NCI-H748 (cell line): ENCODE results near the gene PKD1L1.
A peak's percentile ranks its signal among the peaks of the same experiment; 100 is the strongest.

Experiments used
- DNase-seq: peaks from one replicate; lab custom pipeline; 2025; ENCODE audit not compliant: unreplicated experiment; lab: John Stamatoyannopoulos, UW

The PKD1L1 gene

GRCh38 chr7:47827351-47827756 lies 120.9 kb downstream of the PKD1L1 start:
- no peak for DNase-seq

GRCh38 chr7:47826754-47827153 lies 121.5 kb downstream of the PKD1L1 start:
- DNase-seq = no peak

GRCh38 chr7:47819607-47819920 lies 128.7 kb downstream of the PKD1L1 start:
- DNase-seq = no peak

DNA sequence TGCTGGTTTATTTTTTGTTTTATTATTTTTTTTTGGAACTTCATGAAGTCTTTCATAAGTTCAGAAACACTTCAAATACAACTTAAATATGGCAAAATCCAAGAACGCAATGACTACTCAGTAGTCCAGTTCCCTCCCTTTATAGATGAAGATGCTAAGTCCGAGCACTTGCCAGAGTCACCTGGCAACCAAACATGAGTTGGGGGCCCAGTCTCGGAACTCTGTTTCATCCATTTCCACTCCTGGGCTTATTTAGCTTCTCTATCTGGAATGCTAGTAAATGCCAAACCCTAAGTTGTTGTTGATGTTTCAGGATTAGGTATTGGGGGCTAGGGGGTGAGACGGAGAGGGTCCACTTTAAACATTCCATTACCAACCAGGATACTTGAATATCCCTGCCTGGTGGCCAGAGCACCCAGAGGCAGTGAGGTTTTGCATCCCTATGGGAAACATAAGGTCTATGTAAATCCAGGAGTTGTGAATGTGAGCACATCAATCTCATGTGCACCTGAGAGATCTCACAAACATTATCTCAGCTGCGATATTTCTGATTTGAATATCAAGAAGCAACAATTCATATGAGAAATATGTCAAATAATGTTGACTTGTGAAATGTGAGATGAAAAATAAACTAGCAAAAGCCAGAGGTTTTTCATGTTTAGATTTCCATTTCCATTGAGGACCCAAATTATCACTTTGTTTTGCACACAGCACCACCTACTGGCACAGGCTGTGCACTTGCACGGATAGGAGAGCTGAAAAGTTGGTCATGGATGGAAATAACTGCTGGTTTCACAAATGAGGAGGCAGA lies 129.3 kb downstream of the PKD1L1 start:
- peak; percentile 67 for DNase-seq

- DNase-seq = no peak
Observed at GRCh38 chr7:47817917-47818316, 130.3 kb downstream of the PKD1L1 start.

- DNase-seq = no peak
Observed at GRCh38 chr7:47816647-47817046, 131.6 kb downstream of the PKD1L1 start.

DNA sequence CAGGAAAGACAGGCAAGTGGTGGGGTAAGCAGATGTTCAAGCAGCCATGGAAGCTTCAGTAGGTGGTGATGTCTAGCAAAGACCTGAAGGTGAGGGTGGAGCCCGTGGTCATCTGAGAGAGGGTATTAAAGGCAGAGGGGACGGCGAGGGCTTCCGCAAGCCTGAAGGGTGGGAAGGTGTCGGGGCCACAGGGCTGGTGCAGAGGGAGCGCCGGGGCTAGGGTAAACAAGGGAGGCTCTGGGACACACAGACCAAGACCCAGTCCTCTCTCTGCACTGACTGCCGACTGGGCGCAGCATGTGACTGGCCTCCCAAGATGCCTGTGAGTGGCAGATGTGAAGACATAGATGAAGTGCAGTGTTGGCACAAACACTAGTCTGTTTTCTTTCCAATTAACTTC lies 132.4 kb downstream of the PKD1L1 start:
- no peak for DNase-seq

GRCh38 chr7:47814905-47815613 lies 133.2 kb downstream of the PKD1L1 start:
- DNase-seq = no peak

- no peak for DNase-seq
Observed at GRCh38 chr7:47813620-47814260, 134.5 kb downstream of the PKD1L1 start.

DNA sequence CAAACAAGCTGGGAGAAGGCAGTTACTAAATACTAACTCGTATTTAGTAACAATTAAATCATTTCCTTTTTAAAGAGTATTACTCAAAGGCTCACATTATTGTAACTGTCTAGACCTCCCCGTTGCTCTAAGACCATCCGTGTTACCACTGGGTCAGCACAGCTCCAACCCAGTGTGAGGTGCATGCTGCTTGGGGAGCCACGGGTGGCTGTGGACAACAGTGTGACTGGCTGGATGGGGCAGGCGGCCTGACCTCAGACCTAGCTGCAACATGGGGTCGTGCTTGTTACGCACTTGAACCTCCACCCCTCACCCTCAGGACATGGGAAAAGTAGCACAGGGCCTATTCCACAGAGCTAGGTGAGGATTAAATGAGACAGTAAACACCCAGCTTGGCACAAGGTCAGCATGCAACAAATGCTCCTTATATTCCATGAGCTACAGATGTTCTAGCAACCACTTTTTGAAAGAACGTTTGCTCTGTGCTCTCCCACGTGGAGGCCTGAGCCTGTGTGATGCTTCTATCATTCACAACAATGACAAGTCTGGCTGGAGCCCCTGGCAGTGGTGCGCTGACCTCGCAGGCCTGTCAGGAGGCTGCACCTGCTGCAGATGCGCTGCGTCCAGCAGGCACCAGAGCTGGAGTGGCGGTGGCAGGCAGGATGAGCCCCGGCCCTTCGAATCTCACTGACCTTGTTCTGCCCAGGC lies 135.7 kb downstream of the PKD1L1 start:
- DNase-seq = peak; percentile 41

DNA sequence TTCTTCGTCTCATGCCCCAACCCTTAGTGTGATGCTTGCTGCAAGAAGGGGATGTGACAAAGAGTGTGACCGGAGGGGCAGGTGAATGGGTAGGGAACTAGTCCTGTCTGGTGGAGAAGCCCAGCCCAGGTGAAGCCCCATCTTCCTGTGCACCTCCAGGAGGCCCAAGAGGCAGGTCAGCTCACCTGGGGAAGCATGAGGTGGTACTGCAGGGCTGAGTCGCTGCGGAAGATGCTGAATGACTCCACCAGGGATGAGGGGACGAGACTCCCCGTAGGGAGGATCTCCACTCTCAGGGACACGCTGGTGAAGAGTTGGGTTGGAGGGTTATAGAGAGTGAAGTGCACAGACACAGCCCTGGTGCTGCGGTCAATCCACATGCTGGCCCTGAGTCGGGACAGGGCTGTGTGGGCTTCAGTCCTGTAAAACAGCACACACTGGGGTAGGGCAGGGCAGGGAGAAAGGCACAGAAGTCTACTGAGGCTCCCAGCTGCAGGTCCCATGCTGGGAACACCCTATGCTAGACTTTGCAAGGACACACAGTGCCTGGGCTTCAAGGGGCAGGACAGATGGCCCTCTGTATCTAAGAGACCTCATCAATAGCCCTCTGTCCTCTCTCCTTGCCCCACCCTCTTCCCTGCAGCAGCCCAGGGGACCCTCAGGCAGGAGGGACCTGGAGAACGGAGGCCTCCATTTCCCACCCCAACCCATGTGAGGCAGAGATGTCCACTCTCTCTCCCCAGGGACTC lies 136.5 kb downstream of the PKD1L1 start:
- no peak for DNase-seq

DNA sequence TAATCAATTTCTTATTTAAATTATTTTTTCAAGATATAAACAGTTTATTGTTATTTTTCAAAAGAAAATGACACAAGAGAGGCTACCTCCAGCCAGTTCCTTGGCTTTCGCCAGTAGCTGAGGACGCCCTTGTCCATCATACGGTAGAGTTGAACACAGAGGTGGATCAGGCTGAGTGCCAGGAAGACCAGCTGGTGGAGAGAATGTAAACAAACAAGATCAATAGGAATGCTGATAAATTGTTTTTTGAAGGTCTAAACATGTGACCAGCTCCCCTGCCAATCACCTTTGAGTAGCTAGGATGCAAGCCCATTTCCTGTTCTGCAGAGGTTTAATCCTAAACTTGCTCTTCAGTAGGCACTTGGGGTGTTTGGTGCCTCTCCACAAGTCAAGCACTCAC lies 138.9 kb downstream of the PKD1L1 start:
- DNase-seq = peak; percentile 38

- DNase-seq = no peak
Observed at GRCh38 chr7:47808321-47808720, 139.9 kb downstream of the PKD1L1 start.

DNA sequence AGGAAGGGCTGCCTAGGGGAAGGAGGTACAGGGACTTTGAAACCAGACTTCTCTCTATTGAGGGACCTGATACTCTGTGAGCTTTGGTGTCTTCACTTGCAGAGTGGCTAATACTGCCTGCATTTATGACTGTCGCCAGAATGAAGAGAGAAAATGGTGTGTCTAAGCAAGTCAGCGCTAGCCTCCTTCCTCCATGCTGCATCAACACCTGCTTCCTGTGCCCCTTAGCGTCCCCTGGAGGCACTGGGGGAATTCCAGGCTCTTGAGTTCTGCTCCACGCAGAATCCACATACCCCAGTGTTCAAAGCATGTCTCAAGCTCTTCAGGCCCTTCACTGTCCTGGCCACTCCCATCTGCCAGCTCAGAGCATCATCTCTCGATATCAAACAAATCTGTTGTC lies 140.5 kb downstream of the PKD1L1 start:
- peak; percentile 9 for DNase-seq

GRCh38 chr7:47807126-47807525 lies 141.1 kb downstream of the PKD1L1 start:
- DNase-seq = no peak

DNA sequence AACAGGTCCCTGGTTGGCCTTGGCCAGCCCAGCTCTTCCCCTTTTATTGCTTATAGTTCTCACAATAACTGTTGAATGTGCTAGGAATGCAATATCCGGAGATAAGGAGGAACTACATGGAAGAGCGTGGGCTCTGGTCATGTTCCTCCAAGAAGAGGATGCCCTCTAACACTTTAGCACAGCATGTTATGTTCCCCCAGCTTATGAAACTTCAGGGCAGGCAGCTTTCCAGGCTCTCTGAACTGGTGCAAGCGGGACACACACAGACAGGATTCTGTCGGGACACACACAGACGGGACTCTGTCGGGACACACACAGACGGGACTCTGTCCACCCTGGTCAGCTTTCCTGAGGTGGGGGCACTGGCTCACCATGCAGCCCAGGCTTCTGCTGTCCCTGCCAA lies 141.6 kb downstream of the PKD1L1 start:
- no peak for DNase-seq

GRCh38 chr7:47804767-47805545 lies 143.3 kb downstream of the PKD1L1 start:
- DNase-seq = peak; percentile 24

DNA sequence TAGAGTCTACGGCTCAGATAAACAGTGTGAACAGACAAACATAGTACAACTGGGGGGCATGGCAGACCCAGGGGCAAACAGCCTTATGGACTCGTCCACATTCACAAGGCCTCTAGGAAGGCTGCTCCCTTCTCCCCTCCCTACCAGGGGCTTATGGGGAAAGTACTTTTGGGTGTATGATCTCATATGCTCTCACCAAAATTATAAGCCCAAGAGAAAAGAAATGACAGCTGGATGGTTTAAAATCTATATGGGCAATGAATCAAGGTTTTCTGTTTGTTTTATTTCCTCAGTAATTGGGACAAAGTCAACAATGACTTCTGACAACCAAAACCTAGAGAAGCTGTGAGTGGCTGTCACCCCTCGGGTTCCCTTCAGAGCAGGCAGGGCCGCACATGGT lies 144.4 kb downstream of the PKD1L1 start:
- DNase-seq = peak; percentile 61

GRCh38 chr7:47803025-47803424 lies 145.2 kb downstream of the PKD1L1 start:
- no peak for DNase-seq

DNA sequence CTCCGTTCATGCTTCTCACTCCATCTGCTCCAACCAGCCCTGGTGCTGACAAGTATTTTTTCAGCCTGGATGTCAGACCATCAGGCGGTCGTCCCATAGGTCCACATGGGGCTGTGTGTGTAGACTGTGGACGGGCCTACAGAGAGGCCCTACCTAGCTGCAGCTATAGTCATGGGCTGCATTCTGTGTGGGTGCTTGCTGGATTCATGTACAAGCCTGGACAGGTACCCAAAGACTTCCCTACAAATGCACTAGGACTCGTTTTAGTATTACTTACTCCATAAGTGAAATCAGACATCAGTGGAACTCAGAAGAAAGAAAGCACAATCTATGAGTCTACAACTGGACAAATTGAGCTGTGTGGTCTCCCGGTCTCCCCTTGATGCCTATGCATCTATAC lies 146.8 kb downstream of the PKD1L1 start:
- DNase-seq = no peak
